A549 (cell line): ENCODE results near the gene TXNL4B. TPM values are rescaled to one million over a fixed set of nuclear protein-coding genes. Genes with fewer than 3 reads are reported as not detected.

Experiments used
- ATAC-seq, 2 experiments: fragments of 200-7000 bp in 1 of 2; fragments of >200 bp in 1 of 2; cut with Nextera tagmentation in 1 of 2; cut with Tn5 transposase in 1 of 2; 3 replicates each; pipeline versions ENCODE4 v1.8.0 to v1.9.1; 2018 to 2020; ENCODE audit warnings: mild to moderate bottlenecking in 1 of 2, moderate library complexity in 1 of 2
- CTCF ChIA-PET: fragments of 300-600 bp; sonication (Branson Sonifier 250); formaldehyde crosslinking; extraction: SDS; loops from one replicate; lab custom pipeline; 2021; ENCODE audit warnings: antibody characterized with exemption, inconsistent platforms; lab: Yijun Ruan, JAX
- POLR2A ChIA-PET: fragments of 350-600 bp; formaldehyde crosslinking; extraction: SDS; loops from one replicate; lab custom pipeline; 2021; ENCODE audit warnings: antibody characterized with exemption, inconsistent platforms; lab: Yijun Ruan, JAX
- DNase-seq, 2 experiments: peaks; one replicate each; pipeline versions ENCODE4 v3.0.0 to v3.0.0-alpha.2; 2011 to 2016; ENCODE audit warnings: low read depth in 1 of 2, low spot score in 1 of 2
- FAIRE-seq: peaks from 2 replicates; lab custom pipeline; 2011; peaks lifted over from hg19 to GRCh38; lab: Jason Lieb, UNC
- H3K27ac ChIP-seq, 2 experiments: fragments of >200 bp; sonication (Bioruptor Twin); formaldehyde crosslinking; 3 replicates each; pipeline ENCODE4 v1.5.1; 2016 to 2017
- H3K4me1 ChIP-seq: fragments of >200 bp; sonication (Bioruptor Twin); formaldehyde crosslinking; 3 replicates; pipeline ENCODE4 v1.6.1; 2016
- H3K4me2 ChIP-seq: fragments of >200 bp; sonication (Bioruptor Twin); formaldehyde crosslinking; 3 replicates; pipeline ENCODE4 v1.6.1; 2016
- H3K4me3 ChIP-seq: fragments of >200 bp; sonication (Bioruptor Twin); formaldehyde crosslinking; 3 replicates; pipeline ENCODE4 v1.5.1; 2016
- H3K9me3 ChIP-seq: fragments of >200 bp; sonication (Bioruptor Twin); formaldehyde crosslinking; 3 replicates; pipeline ENCODE4 v1.6.1; 2016
- ATOH8 ChIP-seq: fragments of 250-450 bp; sonication (Bioruptor Pico); IDR thresholded peaks from 2 replicates; pipeline ENCODE4 v1.5.0; 2020; ENCODE audit warnings: low read depth, mild to moderate bottlenecking, moderate library complexity
- BHLHE40 ChIP-seq: IDR thresholded peaks from 2 replicates; pipeline ENCODE4 v1.6.1; 2012; ENCODE audit warnings: low read depth, low read length, inconsistent platforms
- CBX2 ChIP-seq: fragments of 200-600 bp; sonication (generic); IDR thresholded peaks from 2 replicates; pipeline ENCODE4 v1.6.1; 2016; ENCODE audit warnings: low read depth, mild to moderate bottlenecking, borderline replicate concordance
- CEBPB ChIP-seq, 2 experiments: fragments of >200 bp in 1 of 2; sonication (Bioruptor Twin) in 1 of 2; formaldehyde crosslinking in 1 of 2; IDR thresholded peaks; 2 replicates each; pipeline ENCODE4 v1.6.1; 2012 to 2016
- CHD4 ChIP-seq: fragments of 200-600 bp; sonication (generic); IDR thresholded peaks from 2 replicates; pipeline ENCODE4 v1.6.1; 2016; ENCODE audit warnings: antibody characterized with exemption, mild to moderate bottlenecking, borderline replicate concordance
- EHF ChIP-seq: fragments of 250-450 bp; sonication (Bioruptor Pico); IDR thresholded peaks from 2 replicates; pipeline ENCODE4 v1.5.0; 2020; ENCODE audit warnings: mild to moderate bottlenecking
- EHMT2 ChIP-seq: fragments of 200-600 bp; sonication (generic); IDR thresholded peaks from 2 replicates; pipeline ENCODE4 v1.6.1; 2016; ENCODE audit warnings: antibody characterized with exemption, low read depth, mild to moderate bottlenecking, moderate library complexity
- ESRRA ChIP-seq: fragments of 150-350 bp; IDR thresholded peaks from 2 replicates; pipeline ENCODE4 v1.6.1; 2014; ENCODE audit warnings: mild to moderate bottlenecking, low read length, borderline replicate concordance
- FOSB ChIP-seq: fragments of 250-450 bp; sonication (Bioruptor Pico); IDR thresholded peaks from 2 replicates; pipeline ENCODE4 v1.5.0; 2020; ENCODE audit warnings: mild to moderate bottlenecking, moderate library complexity
- FOSL2 ChIP-seq, 2 experiments: fragments of 450-650 bp in 1 of 2; fragments of >200 bp in 1 of 2; sonication (Bioruptor Twin) in 1 of 2; formaldehyde crosslinking; IDR thresholded peaks; 2 replicates each; pipeline versions ENCODE4 v1.5.0 to v1.6.1; 2016 to 2020; ENCODE audit warnings: mild to moderate bottlenecking in 1 of 2, moderate library complexity in 1 of 2
- FOXS1 ChIP-seq: fragments of 250-450 bp; sonication (Bioruptor Pico); IDR thresholded peaks from 2 replicates; pipeline ENCODE4 v1.5.0; 2020; ENCODE audit warnings: mild to moderate bottlenecking, moderate library complexity
- HDAC2 ChIP-seq: fragments of 200-600 bp; sonication (generic); IDR thresholded peaks from 2 replicates; pipeline ENCODE4 v1.6.1; 2016
- HEYL ChIP-seq: fragments of 250-450 bp; sonication (Bioruptor Pico); IDR thresholded peaks from 2 replicates; pipeline ENCODE4 v1.8.0; 2021; ENCODE audit warnings: mild to moderate bottlenecking, moderate library complexity
- HOXA7 ChIP-seq: fragments of 250-450 bp; sonication (Bioruptor Pico); IDR thresholded peaks from 2 replicates; pipeline ENCODE4 v1.5.0; 2020; ENCODE audit warnings: mild to moderate bottlenecking, moderate library complexity
- HOXB5 ChIP-seq: fragments of 250-450 bp; sonication (Bioruptor Pico); IDR thresholded peaks from 2 replicates; pipeline ENCODE4 v1.5.0; 2020; ENCODE audit warnings: mild to moderate bottlenecking, moderate library complexity
- KDM1A ChIP-seq: fragments of 200-600 bp; sonication (generic); IDR thresholded peaks from 2 replicates; pipeline ENCODE4 v1.6.1; 2016; ENCODE audit warnings: low read depth, mild to moderate bottlenecking
- MYC ChIP-seq: IDR thresholded peaks from 2 replicates; pipeline ENCODE4 v1.6.1; 2012; ENCODE audit warnings: mild to moderate bottlenecking, inconsistent platforms, low read length, improper control_type of control experiment, borderline replicate concordance
- NFE2L2 ChIP-seq: fragments of 150-350 bp; conservative IDR thresholded peaks from 2 replicates; pipeline ENCODE4 v1.6.1; 2014; ENCODE audit warnings: low read length
- NPAS2 ChIP-seq: fragments of 250-450 bp; sonication (Bioruptor Pico); IDR thresholded peaks from 2 replicates; pipeline ENCODE4 v1.8.0; 2022; ENCODE audit warnings: mild to moderate bottlenecking, moderate library complexity, borderline replicate concordance
- NR3C1 ChIP-seq: fragments of >200 bp; sonication (Bioruptor Twin); formaldehyde crosslinking; IDR thresholded peaks from 3 replicates; pipeline ENCODE4 v1.6.1; 2017
- PBX3 ChIP-seq: IDR thresholded peaks from 2 replicates; pipeline ENCODE4 v1.6.1; 2012
- PHF8 ChIP-seq: fragments of 200-600 bp; sonication (generic); IDR thresholded peaks from 2 replicates; pipeline ENCODE4 v1.6.1; 2016; ENCODE audit warnings: low read depth, mild to moderate bottlenecking, antibody characterized with exemption, moderate library complexity, borderline replicate concordance
- POLR2AphosphoS2 ChIP-seq: conservative IDR thresholded peaks from 2 replicates; pipeline ENCODE4 v1.6.1; 2012; ENCODE audit warnings: low read length, improper control_type of control experiment, inconsistent platforms
- RFX5 ChIP-seq: fragments of 450-650 bp; IDR thresholded peaks from 2 replicates; pipeline ENCODE4 v1.7.1; 2014; ENCODE audit warnings: antibody characterized with exemption, mild to moderate bottlenecking, moderate library complexity
- RNF2 ChIP-seq: fragments of 200-600 bp; sonication (generic); IDR thresholded peaks from 2 replicates; pipeline ENCODE4 v1.6.1; 2016; ENCODE audit warnings: low read depth, mild to moderate bottlenecking, antibody characterized with exemption, moderate library complexity, borderline replicate concordance
- SREBF2 ChIP-seq: fragments of 450-650 bp; IDR thresholded peaks from 2 replicates; pipeline ENCODE4 v1.6.1; 2014; ENCODE audit warnings: mild to moderate bottlenecking, moderate library complexity
- TFCP2L1 ChIP-seq: fragments of 250-450 bp; sonication (Bioruptor Pico); IDR thresholded peaks from 2 replicates; pipeline ENCODE4 v1.5.0; 2021; ENCODE audit warnings: mild to moderate bottlenecking
- ZFP36 ChIP-seq: fragments of 450-650 bp; IDR thresholded peaks from 2 replicates; pipeline ENCODE4 v1.6.1; 2014; ENCODE audit warnings: borderline replicate concordance; ENCODE audit not compliant: partially characterized antibody
- ZNF302 ChIP-seq: fragments of 250-450 bp; sonication (Bioruptor Pico); IDR thresholded peaks from 2 replicates; pipeline ENCODE4 v1.9.0; 2021; ENCODE audit warnings: inconsistent platforms, mild to moderate bottlenecking, moderate library complexity
- ZSCAN20 ChIP-seq: fragments of 250-450 bp; sonication (Bioruptor Pico); IDR thresholded peaks from 2 replicates; pipeline ENCODE4 v1.8.0; 2022; ENCODE audit warnings: mild to moderate bottlenecking, moderate library complexity
- WGBS: methylation state at CpG from one replicate; pipeline ENCODE4 v1.1.6; 2017; ENCODE audit errors: missing lambda C conversion rate; 5-methylcytosine and 5-hydroxymethylcytosine counted together
- polyA plus RNA-seq, 4 experiments: library from polyadenylated mRNA; depleted of rRNA in 3 of 4; stranded (reverse); fragments of >200 nt; fragmentation: RNase III in 1 of 4; extraction: RNeasy Plus Mini Kit Qiagen cat#74134 plus additional on column Dnase treatment in 1 of 4; gene quantifications; 2 replicates in 3 of 4; 3 replicates in 1 of 4; pipeline ENCODE4 v1.2.3, GENCODE V29; 2011 to 2017

Gene TXNL4B
- polyA plus RNA-seq, 2 of the 4 experiments (the other 2 are of a cell fraction), result 16.4 to 32.7 TPM

GRCh38 chr16:72072514-72073342 is 20.7 kb downstream of the TXNL4B start:
- Histone ChIP-seq H3K4me3 (no peak overlapping the region), H3K27ac (no peak overlapping the region)
- CTCF ChIA-PET, result interaction anchor here (0.5 to 3.7 kb wide), 4 partner anchors 10 to 1823 kb away, joined by 3 to 14 read pairs (median 3); partner anchors contain the start of gene HPR
- TF ChIP-seq HDAC2 (no peak), KDM1A (no peak), PBX3 (no peak), ESRRA (no peak), CEBPB (IDR thresholded peaks at IDR 0.05) (no peak), CBX2 (no peak), PHF8 (no peak), BHLHE40 (no peak), HEYL (CRISPR knock-in tag) (no peak), RNF2 (no peak), NFE2L2 (no peak), EHF (CRISPR knock-in tag) (no peak), HOXB5 (CRISPR knock-in tag) (no peak), RFX5 (no peak)
- TF ChIP-seq, all 56 proteins: peak for 0
- POLR2A ChIA-PET, result interaction anchor here (1.0 to 1.1 kb wide), 2 partner anchors 21 kb away, joined by 3 read pairs; partner anchors contain the start of genes DHX38 and TXNL4B
- WGBS, result 71% methylated on average over 12 of the region's 12 CpGs
- ATAC-seq (no peak), DNase-seq (no peak), FAIRE-seq (no peak)
- H3K4me2 ChIP-seq, result no peak overlapping the region
- H3K9me3 ChIP-seq, result no peaks in the 10 kb centered on the region
- no peaks in the 10 kb centered on the region for H3K4me1 ChIP-seq

GRCh38 chr16:72068930-72069329 is 24.5 kb downstream of the TXNL4B start:
- H3K9me3 ChIP-seq, result no peaks in the 10 kb centered on the region
- DNase-seq, result no peak
- 77% methylated on average over 4 of the region's 4 CpGs for WGBS
- no peak overlapping the region for H3K4me2 ChIP-seq
- CTCF ChIA-PET, result interaction anchor here (0.9 to 3.8 kb wide), 3 partner anchors 16 to 31 kb away, joined by 6 to 43 read pairs (median 21); partner anchors contain the start of genes DHX38 and TXNL4B
- POLR2A ChIA-PET, result no interaction called here
- no peaks in the 10 kb centered on the region for H3K4me1 ChIP-seq
- no peak overlapping the region for H3K4me3 ChIP-seq
- no peak for ATAC-seq
- FAIRE-seq, result no peak
- no peak for TF ChIP-seq HOXB5 (CRISPR knock-in tag)
- TF ChIP-seq CHD4, result no peak
- TF ChIP-seq FOSL2 (IDR thresholded peaks at IDR 0.05), result no peak
- TF ChIP-seq FOSL2 (CRISPR knock-in tag; IDR thresholded peaks at IDR 0.05), result no peak
- TF ChIP-seq NR3C1, result no peak
- no peak for TF ChIP-seq PBX3
- TF ChIP-seq ZSCAN20 (CRISPR knock-in tag), result no peak
- no peak for TF ChIP-seq ATOH8 (CRISPR knock-in tag)
- TF ChIP-seq TFCP2L1 (CRISPR knock-in tag), result no peak
- no peak for TF ChIP-seq ZFP36
- no peak for TF ChIP-seq MYC
- TF ChIP-seq SREBF2, result no peak
- no peak for TF ChIP-seq FOSB
- no peak for TF ChIP-seq CEBPB (IDR thresholded peaks at IDR 0.05)
- TF ChIP-seq KDM1A, result no peak
- TF ChIP-seq ZNF302 (CRISPR knock-in tag), result no peak
- TF ChIP-seq FOXS1 (CRISPR knock-in tag), result no peak
- no peak for TF ChIP-seq POLR2AphosphoS2
- TF ChIP-seq EHMT2, result no peak
- TF ChIP-seq HOXA7, result no peak
- no peak for TF ChIP-seq NPAS2 (CRISPR knock-in tag)
- no peak overlapping the region for H3K27ac ChIP-seq
